ENCODE data around the gene LRRC7. TPM values are rescaled to one million over a fixed set of nuclear protein-coding genes. Genes with fewer than 3 reads are reported as not detected.

LRRC7 gene
- total RNA-seq, 4 donors from 2014 or later = 0.11 to 0.88 (median 0.36) TPM

DNA sequence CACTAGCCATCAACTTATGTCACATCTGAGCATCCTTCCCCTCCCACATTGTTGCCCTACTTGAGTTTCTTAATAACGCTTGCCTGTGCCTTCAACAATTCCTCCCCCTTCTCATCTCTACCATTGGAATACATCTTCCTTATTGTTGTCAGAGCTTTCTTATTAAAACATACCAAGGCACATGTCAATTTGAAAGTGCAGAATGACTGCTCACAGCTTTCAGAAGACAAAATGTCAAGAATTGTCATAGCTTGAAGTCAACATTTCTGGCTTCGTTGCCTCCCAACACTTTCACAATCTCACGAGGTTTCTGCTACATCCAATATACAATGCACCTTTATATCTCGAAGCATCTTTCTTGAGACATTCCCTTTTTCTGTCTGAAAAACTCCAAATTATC lies 279.9 kb downstream of the LRRC7 start:
- TF ChIP-seq, protein P1, sequence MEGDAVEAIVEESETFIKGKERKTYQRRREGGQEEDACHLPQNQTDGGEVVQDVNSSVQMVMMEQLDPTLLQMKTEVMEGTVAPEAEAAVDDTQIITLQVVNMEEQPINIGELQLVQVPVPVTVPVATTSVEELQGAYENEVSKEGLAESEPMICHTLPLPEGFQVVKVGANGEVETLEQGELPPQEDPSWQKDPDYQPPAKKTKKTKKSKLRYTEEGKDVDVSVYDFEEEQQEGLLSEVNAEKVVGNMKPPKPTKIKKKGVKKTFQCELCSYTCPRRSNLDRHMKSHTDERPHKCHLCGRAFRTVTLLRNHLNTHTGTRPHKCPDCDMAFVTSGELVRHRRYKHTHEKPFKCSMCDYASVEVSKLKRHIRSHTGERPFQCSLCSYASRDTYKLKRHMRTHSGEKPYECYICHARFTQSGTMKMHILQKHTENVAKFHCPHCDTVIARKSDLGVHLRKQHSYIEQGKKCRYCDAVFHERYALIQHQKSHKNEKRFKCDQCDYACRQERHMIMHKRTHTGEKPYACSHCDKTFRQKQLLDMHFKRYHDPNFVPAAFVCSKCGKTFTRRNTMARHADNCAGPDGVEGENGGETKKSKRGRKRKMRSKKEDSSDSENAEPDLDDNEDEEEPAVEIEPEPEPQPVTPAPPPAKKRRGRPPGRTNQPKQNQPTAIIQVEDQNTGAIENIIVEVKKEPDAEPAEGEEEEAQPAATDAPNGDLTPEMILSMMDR (IDR thresholded peaks at IDR 0.05) = no peak
- TF ChIP-seq POLR2A (IDR thresholded peaks at IDR 0.05) = no peak
- no peak overlapping the region for H3K4me3 ChIP-seq (ENCODE audit: low read depth, poor library complexity, severe bottlenecking)
- intact Hi-C loops (cut with DNase I; ENCODE audit: low total_unique reads) = no loop called here
- 91 to 94% methylated on average over 4 of the region's 4 CpGs for WGBS, 2 donors
- DNase-seq (ENCODE audit: low spot score in 2 of 2) = no peak

DNA sequence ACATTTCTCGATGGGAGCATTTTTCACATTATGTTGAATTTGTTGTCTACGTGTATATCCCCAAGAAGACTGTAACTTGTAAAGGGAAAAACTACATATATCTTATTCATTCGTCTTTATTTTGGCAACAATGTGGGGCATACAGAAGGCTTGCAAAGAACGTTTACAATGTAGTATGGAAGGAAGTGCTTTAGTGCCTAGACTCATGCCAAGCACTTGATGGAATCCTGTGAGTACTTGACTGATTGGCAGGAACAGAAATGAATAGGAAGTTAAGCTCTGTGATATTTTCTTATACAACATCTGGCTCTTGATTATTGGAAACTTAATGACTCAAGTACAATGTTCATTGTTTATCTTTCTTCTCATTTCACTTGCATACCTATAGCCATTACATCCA lies 284.4 kb downstream of the LRRC7 start:
- no peak overlapping the region for H3K4me3 ChIP-seq (ENCODE audit: low read depth, poor library complexity, severe bottlenecking)
- intact Hi-C loops (cut with DNase I; ENCODE audit: low total_unique reads) = no loop called here
- no peak for TF ChIP-seq POLR2A (IDR thresholded peaks at IDR 0.05)
- TF ChIP-seq, protein P1 (IDR thresholded peaks at IDR 0.05) = no peak
- WGBS, 2 donors = 65 to 68% methylated on average over 4 of the region's 4 CpGs
- no peak for DNase-seq (ENCODE audit: low spot score in 2 of 2)

DNA sequence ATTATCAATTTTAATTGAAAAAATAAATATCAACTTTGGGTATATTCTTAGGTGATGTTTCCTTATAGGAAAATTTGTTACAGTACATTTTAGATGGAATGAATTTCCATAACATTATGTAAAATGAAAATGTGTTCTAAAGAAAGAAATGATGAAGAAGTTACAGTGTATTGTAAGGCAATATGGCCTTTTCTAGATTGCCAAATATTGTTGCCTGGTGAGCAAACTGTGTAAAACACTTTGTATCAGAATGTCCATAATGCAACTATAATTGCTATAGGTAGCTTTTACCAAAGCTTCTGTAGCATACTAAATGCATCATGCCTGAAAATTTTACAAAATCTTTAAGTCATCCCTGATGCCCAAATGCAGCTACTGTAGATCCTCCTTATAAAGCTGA lies 285.0 kb downstream of the LRRC7 start:
- intact Hi-C loops (cut with DNase I; ENCODE audit: low total_unique reads) = no loop called here
- DNase-seq (ENCODE audit: low spot score in 2 of 2) = no peak
- TF ChIP-seq, protein P1 (IDR thresholded peaks at IDR 0.05) = no peak
- no peak for TF ChIP-seq POLR2A (IDR thresholded peaks at IDR 0.05)
- no peak overlapping the region for H3K4me3 ChIP-seq (ENCODE audit: low read depth, poor library complexity, severe bottlenecking)

DNA sequence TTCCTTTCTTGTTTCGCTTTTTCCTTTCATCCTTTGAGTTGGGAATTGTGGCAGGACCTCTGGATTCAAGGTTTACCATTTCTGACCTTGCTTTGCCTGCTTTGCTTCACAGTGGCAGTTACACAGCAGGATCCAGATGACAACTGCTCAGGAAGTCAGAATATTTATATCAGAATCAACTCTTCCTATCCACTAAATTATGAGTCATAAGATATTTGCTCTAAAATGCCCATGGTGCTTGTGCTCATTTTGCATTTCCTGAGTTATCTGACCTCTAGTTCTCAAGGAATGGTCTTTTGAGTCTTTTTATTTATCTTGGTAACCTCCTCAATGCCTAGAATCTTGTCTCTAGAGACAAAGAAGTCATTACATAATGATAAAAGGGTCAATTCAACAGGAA lies 290.8 kb downstream of the LRRC7 start:
- no peak for TF ChIP-seq POLR2A (IDR thresholded peaks at IDR 0.05)
- TF ChIP-seq, protein P1 (IDR thresholded peaks at IDR 0.05) = no peak
- 86 to 87% methylated on average over 1 of the region's 1 CpG for WGBS, 2 donors
- intact Hi-C loops (cut with DNase I; ENCODE audit: low total_unique reads) = no loop called here
- no peak for DNase-seq (ENCODE audit: low spot score in 2 of 2)
- no peak overlapping the region for H3K4me3 ChIP-seq (ENCODE audit: low read depth, poor library complexity, severe bottlenecking)

DNA sequence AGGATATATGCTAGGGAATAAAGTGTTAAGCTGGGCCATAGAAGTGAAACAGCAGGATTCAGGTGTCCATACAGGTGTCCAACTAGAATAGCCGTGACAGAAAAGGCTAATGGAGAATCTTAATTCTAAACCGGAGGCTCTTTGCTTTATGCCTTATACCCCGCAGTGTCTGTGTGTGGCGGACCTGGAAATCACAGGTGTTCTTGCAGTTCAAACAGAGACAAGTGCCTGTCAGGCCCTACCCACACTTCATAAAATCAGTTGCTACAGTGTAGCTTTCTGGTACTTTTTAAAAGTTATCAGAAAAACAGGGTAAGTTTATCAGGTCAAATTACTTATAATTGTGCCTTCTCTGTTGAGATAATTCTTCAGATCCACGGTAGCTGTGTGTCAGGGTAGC lies 293.9 kb downstream of the LRRC7 start:
- intact Hi-C loops (cut with DNase I; ENCODE audit: low total_unique reads) = no loop called here
- no peak for DNase-seq (ENCODE audit: low spot score in 2 of 2)
- TF ChIP-seq, protein P1 (IDR thresholded peaks at IDR 0.05) = no peak
- TF ChIP-seq POLR2A (IDR thresholded peaks at IDR 0.05) = no peak
- no peak overlapping the region for H3K4me3 ChIP-seq (ENCODE audit: low read depth, poor library complexity, severe bottlenecking)
- WGBS, 2 donors = 91 to 92% methylated on average over 5 of the region's 5 CpGs

DNA sequence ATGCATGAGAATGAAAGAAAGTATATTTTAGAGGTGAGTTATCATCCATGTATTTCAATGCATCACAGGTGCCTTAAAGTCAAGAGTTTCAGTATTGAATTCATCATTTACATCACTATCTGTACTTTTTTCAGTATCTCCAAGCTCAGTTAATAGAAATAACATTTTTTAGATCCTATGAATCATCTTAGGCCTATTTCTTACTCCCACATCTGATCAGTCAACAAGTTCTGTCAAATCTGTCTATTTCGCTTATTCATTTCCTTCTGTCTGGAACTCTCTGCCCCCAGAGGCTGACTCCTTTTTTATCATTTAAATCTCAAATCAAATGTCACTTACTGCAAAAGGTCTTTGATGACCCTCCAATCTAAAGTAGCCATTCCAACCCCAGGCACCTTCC lies 295.2 kb downstream of the LRRC7 start:
- TF ChIP-seq, protein P1 (IDR thresholded peaks at IDR 0.05) = no peak
- no peak for TF ChIP-seq POLR2A (IDR thresholded peaks at IDR 0.05)
- no peak overlapping the region for H3K4me3 ChIP-seq (ENCODE audit: low read depth, poor library complexity, severe bottlenecking)
- 88 to 93% methylated on average over 1 of the region's 1 CpG for WGBS, 2 donors
- DNase-seq (ENCODE audit: low spot score in 2 of 2) = no peak
- intact Hi-C loops (cut with DNase I; ENCODE audit: low total_unique reads) = no loop called here
